NCI-H2227 treated with DMSO at 0.1 percent for 48 hours (cell line): ENCODE data around the gene PPP4C.

Source experiments
- DNase-seq: peaks from one replicate; lab custom pipeline; 2025; lab: John Stamatoyannopoulos, UW

The PPP4C gene

GRCh38 chr16:30127993-30128392 is 52.2 kb downstream of the PPP4C start:
- no peak for DNase-seq

DNA sequence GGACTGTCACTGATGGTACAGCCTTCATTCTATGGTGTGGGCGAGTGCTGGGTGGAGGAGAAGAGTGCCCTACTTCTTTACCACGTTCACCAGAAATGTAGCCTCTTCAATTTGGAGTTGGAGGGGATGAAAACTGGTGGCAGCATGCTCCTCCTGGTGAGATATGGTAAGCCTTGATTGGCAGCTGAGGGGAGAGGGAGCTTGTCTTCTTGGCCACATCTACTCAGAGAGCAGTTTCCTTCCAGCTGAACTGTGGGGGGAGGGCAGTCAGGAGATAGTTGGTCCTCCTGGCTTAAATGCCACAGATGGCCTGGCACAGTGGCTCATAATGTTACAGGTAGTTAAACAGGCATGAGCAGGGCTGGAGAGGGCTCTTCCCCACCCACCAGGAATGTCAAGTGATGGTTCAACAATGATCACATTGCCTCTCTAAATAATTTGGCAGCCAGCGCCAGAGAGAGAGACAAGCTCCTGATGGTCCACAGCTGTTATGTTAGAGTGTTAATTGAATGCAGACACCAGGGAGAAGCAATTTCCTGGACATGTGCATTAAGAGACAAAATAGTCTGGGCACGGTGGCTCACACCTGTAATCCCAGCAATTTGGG is 56.2 kb downstream of the PPP4C start:
- DNase-seq = no peak

- DNase-seq = no peak
These were observed 56.8 kb downstream of the PPP4C start for GRCh38 chr16:30132591-30132990.
